Measurements from ENCODE around the gene RSPH1.
A peak's percentile ranks its signal among the peaks of the same experiment; 100 is the strongest.

Gene RSPH1

DNA sequence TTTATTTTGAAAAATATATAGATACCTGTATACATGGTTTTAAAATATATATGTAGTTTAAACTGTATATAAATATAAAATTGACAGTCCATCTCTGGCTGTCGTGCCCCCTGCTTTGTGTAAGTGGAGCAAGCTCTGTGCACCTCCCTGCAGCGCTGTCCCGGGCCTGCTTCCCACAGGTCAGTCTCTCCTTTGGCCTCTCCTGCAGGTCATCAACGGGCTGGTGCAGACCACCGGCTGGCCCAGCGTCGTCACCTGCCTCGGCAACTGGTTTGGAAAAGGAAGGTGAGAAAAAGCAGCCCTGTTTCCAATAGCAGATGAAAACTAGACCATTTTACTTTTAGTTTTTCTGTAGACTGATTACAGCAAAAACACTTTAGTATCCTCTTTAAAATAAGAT is 46.2 kb upstream of the RSPH1 start:
- TF ChIP-seq, protein P1, sequence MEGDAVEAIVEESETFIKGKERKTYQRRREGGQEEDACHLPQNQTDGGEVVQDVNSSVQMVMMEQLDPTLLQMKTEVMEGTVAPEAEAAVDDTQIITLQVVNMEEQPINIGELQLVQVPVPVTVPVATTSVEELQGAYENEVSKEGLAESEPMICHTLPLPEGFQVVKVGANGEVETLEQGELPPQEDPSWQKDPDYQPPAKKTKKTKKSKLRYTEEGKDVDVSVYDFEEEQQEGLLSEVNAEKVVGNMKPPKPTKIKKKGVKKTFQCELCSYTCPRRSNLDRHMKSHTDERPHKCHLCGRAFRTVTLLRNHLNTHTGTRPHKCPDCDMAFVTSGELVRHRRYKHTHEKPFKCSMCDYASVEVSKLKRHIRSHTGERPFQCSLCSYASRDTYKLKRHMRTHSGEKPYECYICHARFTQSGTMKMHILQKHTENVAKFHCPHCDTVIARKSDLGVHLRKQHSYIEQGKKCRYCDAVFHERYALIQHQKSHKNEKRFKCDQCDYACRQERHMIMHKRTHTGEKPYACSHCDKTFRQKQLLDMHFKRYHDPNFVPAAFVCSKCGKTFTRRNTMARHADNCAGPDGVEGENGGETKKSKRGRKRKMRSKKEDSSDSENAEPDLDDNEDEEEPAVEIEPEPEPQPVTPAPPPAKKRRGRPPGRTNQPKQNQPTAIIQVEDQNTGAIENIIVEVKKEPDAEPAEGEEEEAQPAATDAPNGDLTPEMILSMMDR (IDR thresholded peaks at IDR 0.05; ENCODE audit: insufficient read depth, low read depth, low read length, missing control alignments) = no peak
- no peak for DNase-seq (ENCODE audit: low read depth)
- no peak overlapping the region for H3K4me3 ChIP-seq (ENCODE audit: low read length)

DNA sequence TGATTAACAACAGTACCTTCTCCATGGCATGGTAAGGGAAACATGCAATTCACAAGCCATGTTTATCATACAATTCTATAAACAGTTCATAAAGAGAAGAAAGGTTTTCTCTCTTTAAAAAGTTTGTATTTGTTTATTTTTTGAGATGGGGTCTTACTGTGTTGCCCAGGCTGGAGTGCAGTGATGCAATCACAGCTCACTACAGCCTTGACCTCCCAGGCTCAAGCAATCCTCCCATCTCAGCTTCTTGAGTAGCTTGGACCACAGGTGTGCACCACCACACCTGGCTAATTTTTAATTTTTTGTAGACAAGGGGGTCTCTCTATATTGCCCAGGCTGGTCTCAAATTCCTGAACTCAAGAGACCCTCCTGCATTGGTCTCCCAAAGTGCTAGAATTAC is 45.6 kb upstream of the RSPH1 start:
- no peak for DNase-seq (ENCODE audit: low read depth)
- TF ChIP-seq, protein P1 (IDR thresholded peaks at IDR 0.05; ENCODE audit: insufficient read depth, low read depth, low read length, missing control alignments) = no peak
- H3K4me3 ChIP-seq (ENCODE audit: low read length) = no peak overlapping the region

DNA sequence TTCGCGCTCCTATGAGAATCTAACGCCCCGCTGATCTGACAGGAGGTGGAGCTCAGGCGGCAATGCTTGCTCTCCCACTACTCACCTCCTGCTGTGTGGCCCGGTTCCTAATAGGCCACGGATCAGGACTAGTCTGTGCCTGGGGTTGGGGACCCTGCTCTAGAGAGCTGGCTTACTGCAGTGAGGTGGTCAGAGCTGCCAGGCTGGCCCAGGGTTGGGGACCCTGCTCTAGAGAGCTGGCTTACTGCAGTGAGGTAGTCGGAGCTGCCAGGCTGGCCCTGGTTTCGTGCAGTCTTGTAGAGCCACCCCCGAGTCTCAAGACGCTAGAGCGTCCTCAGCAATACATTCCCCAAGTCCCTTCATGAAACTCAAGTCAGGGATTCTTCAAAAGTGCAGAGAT is 45.1 kb upstream of the RSPH1 start:
- no peak overlapping the region for H3K4me3 ChIP-seq (ENCODE audit: low read length)
- TF ChIP-seq, protein P1 (IDR thresholded peaks at IDR 0.05; ENCODE audit: insufficient read depth, low read depth, low read length, missing control alignments) = no peak
- no peak for DNase-seq (ENCODE audit: low read depth)

DNA sequence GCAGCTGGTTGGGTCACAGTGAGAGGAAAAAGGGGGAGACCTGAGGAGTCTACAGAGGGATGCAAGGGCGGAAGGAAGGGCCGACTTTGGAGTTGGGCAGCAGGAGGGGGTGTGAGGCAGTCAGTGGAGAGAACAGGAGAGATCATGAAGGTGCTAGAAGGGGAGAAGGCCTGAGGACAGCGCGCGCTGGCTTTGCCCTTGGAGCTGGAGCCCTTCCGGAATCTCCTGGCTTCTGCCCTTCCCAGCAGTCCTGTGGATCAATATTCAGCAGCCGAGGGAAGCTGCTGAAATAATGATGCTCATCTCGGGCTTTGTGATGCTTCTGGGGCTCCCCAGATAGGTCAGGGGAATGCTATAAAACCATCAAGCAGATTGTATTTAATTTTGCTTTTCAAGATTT is 44.4 kb upstream of the RSPH1 start:
- TF ChIP-seq, protein P1 (IDR thresholded peaks at IDR 0.05; ENCODE audit: insufficient read depth, low read depth, low read length, missing control alignments) = no peak
- no peak for DNase-seq (ENCODE audit: low read depth)
- no peak overlapping the region for H3K4me3 ChIP-seq (ENCODE audit: low read length)

DNA sequence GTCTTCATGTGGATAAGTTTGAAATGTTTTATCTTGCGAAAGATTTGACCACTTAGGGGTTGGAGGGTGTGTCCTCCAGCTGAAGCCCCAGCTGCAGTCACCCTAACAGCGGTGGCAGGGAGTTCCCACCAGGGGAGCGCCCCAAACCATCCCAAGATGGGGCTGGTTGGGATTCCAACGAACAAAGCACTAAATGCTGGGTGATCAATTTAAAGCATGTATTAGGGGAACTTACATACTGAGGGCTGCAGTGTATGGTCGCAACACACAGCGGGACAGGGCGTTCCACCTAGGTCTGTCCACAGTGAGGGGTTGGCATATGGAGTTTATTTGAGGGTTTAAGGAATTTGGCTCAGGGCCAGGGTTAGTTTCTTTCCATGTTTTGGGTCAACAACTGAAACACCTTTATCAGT is 43.9 kb upstream of the RSPH1 start:
- H3K4me3 ChIP-seq (ENCODE audit: low read length) = no peak overlapping the region
- no peak for DNase-seq (ENCODE audit: low read depth)
- TF ChIP-seq, protein P1 (IDR thresholded peaks at IDR 0.05; ENCODE audit: insufficient read depth, low read depth, low read length, missing control alignments) = peak; percentile 9

DNA sequence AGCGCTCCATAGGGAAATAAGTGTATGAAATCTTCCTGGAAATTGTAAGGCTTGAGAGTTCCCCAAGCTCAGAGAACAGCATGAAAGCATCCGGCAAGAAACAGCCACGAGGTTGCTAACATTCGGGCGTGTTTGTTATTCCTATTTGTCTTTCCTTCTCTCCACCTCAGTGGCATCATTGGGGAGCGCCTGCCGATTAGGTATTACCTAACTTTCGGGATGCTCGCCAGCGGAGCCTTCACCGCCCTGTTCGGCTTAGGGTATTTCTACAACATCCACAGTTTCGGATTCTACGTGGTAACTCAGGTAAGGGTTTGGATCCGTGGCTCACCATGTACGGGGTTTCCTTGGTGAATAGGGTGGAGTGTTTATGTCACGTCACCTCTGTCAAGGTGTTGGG is 43.3 kb upstream of the RSPH1 start:
- TF ChIP-seq, protein P1 (IDR thresholded peaks at IDR 0.05; ENCODE audit: insufficient read depth, low read depth, low read length, missing control alignments) = no peak

DNA sequence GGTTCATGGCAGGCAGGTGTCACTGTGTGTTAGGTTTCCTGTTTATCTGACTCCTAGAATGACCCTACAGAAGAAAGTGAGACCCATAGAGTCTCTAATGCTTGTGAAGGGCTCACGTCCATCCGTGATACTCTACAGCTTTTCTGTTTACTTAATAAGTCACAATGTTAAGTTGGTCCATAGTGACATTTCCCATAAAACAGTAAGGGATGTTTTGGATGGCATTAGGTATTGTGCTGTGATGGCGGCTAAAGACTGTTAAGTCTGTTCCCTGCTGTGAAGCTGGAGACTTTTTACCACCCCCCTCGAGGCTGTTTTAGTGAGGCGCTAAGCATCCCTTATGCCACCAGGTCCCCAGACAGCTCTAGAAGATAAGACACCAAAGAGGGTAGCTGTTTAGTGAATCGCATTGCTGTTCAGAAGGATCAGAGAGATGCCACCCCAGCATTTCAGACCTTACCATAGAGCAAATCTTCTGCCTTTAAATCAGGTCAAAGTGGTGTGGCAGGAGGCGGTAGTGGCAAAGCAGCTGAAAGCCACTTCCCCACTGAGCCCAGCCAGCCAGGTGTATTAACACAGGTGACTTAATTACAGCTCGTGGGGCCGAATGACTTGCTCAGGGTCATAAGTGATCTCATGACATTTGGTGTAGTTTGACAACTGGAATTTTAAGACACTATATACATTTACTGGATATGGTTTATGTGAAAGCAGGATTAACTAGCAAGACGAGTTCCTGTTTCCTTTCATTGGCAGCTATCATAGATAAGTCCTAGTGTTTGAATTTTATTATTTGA is 42.7 kb upstream of the RSPH1 start:
- H3K4me3 ChIP-seq (ENCODE audit: low read length) = no peak overlapping the region
- DNase-seq (ENCODE audit: low read depth) = no peak
- TF ChIP-seq, protein P1 (IDR thresholded peaks at IDR 0.05; ENCODE audit: insufficient read depth, low read depth, low read length, missing control alignments) = no peak

More for the DNA sequence above, 43.3 kb upstream of the RSPH1 start:
- no peak for DNase-seq (ENCODE audit: low read depth)
- no peak overlapping the region for H3K4me3 ChIP-seq (ENCODE audit: low read length)

Measured in epithelial cell of esophagus (primary cell).